GM18517 (cell line): ENCODE results near the gene DOHH.
A peak's percentile ranks its signal among the peaks of the same experiment; 100 is the strongest.

Experiments used
- ATAC-seq: cut with Tn5 transposase; IDR thresholded peaks from one replicate; pipeline ENCODE4 v1.9.1; 2021; ENCODE audit warnings: mild to moderate bottlenecking, moderate library complexity; ENCODE audit not compliant: unreplicated experiment

Gene DOHH

GRCh38 chr19:3505598-3506383 is 5.3 kb upstream of the DOHH start, which contains the start of gene FZR1:
FZR1 (plus strand) TSS chr19:3506311; CDS start chr19:3522990, 16,679 bp downstream.
- ATAC-seq, result peak; percentile 68

GRCh38 chr19:3504735-3505134 is 4.3 kb upstream of the DOHH start:
- ATAC-seq, result no peak

GRCh38 chr19:3503036-3503572 is 2.6 kb upstream of the DOHH start:
- ATAC-seq, result no peak

DNA sequence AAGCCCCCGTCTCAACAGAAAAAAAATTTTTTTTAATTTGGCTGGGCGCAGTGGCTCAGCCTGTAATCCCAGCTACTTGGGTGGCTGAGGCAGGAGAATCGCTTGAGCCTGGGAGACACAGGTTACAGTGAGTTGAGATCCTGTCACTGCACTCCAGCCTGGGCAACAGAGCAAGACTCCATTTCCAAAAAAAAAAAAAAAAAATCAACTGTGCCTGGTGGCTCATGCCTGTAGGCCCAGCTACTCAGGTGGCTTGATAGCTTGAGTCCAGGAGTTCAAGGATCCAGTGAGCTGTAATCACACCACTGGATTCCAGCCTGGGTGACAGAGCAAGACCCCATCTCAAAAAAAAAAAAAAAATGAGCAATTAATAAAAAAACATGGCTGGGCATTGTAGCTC is 1.3 kb upstream of the DOHH start:
- ATAC-seq, result no peak

- ATAC-seq, result no peak
Observed at GRCh38 chr19:3499738-3500428, 591 bp downstream of the DOHH start.

DNA sequence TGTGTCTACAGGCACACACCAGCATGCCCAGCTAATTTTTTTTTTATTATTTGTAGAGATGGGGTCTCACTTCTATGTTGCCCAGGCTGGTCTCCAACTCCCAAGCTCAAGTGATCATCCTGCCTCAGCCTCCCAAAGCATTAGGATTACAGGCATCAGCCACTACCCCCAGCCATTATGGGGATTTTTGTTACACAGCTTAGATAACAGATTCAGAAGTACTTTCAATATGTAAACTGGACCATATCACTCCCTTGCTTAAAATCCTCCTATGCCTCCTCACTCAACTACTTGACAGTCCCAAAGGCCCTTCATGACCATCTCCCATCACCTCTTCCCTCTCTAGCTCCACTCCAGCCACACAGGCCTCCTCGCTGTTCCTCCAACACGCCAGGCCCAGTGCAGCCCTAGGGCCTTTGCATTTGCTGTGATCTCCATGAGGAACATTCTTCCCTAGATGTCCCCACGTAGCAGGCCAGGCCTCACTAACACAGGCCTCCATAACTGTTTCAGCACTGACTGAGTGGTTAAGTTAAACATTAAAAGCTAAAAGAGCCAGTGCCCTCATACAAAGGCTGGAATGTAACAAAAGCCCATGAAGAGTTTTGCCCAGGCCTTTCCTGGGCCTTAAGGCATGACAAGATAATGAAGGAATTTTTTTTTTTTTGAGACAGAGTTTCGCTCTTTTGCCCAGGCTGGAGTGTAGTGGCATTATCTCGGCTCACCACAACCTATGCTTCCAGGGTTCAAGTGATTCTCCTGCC is 2.5 kb downstream of the DOHH start:
- ATAC-seq, result no peak

- ATAC-seq, result no peak
Observed at GRCh38 chr19:3496392-3497273, 3.8 kb downstream of the DOHH start.

DNA sequence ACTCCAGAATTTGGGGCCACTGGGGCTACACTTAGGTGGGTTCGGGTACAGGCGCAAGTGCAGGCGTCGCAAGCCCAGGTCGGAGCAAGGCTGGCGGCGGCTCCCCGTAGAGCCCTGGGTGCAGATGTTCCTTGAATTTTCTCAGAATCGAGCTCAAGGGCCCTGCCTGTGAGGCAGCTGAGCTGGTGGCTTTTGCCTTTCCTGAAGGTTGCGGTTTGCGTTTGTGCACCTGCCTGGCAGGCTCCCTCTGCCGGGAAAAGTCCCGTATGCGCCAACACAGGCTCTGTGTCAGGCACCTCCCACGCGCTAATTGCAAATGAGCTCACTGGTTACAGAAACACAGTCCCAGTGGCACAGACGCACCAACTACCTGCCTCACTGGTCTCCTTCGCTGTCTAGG is 5.9 kb downstream of the DOHH start:
- no peak for ATAC-seq

- no peak for ATAC-seq
Observed at GRCh38 chr19:3494051-3494450, 6.4 kb downstream of the DOHH start.

DNA sequence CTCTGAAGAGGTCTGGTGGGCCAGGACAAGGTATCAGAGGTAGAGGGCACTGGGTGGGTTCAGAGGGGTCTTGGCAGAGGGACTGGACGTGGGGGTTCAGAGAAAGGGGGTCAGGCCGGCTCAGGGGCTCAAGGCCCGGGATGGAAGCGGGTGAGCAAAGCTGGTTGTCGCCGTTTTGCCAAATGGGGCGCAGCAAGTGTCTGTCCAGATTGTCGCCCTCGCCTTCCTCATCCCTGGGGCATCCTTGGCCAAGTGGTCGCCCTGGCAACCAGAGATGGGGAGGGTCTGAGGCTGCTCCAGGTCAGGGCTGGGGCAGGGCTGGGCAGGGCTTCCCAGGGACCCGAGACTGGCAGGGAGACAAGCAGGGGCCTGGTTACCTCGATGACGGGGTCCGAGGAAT is 6.8 kb downstream of the DOHH start:
- no peak for ATAC-seq

DNA sequence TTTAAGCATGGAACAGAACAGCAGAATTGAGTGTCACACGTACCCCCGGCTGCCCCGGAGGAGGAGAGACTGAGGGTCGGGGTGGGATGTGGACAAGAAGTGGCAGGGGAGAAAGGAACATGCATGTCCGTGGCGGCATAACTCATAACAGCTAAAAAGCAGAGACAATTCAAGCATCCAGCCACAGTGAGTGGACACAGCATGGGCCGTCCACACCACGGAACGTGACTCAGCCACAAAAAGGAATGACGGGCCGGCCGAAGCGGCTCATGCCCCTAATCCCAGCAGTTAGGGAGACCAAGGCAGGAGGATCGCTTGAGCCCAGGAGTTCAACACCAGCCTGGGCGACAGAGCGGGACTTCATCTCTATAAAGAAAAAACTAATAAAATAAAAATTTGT is 7.6 kb downstream of the DOHH start:
- no peak for ATAC-seq

- no peak for ATAC-seq
Observed at GRCh38 chr19:3492131-3492839, 8.2 kb downstream of the DOHH start.

- no peak for ATAC-seq
Observed at GRCh38 chr19:3491396-3492119, 8.9 kb downstream of the DOHH start.

DNA sequence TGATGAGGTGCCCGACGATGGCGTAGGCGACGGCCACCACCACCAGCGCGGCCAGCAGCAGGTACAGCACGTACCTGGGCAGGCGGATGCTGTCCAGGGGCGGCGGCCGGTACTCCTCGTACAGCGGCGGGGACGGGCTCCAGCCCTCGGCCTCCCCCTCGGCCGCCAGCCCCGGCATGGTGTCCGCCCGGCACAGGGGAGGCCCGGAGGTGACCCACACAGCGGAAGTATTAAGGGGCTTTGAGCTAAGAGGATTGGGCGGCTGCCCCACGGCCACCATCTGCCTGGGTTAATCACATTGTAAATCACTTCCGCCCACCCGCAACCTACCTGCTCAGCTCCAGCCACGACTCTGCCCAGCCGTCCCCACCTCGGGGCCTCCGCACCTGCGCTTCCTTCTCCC is 17.2 kb downstream of the DOHH start, which contains the start of gene SMIM44:
TSS of gene SMIM44 (minus strand) at position 216 of the 403 bp plus-strand sequence. CDS start at position 178, 38 bp downstream.
- ATAC-seq, result no peak

DNA sequence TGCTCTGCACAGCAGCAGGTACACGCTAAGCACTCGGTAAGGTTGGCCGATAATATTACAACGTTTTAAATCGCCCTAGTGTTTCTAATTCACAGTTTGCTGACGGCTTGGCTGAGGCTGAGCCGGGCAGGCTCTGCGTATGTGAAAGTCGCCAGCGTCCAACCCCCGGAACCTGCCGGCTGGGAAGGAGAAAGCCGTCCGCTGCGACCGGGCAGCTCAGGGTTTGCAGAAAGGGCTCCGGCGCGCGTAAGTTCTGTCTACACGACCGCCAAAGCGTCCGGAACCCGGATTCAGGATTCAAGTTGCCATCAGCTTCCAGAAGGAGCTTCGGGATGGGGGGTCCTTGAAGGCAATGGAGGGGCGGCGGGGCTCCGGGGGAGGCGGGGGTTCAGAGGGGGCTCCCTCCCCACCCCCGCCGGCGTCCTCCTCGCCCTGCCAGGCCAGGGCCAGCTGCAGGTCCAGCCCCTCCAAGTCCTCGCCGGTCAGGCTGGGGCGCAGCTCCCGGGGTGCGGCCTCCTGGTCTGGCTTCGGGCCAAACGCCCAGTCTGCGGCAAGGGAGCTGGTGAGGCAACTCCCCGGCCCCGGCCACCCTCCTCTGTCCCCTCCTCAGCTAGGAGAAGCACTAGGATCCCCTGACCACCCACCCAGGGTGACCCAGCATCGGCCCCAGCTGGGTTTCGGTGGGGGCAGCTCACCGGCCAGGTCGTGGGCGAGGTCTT is 17.8 kb downstream of the DOHH start:
- ATAC-seq, result no peak

DNA sequence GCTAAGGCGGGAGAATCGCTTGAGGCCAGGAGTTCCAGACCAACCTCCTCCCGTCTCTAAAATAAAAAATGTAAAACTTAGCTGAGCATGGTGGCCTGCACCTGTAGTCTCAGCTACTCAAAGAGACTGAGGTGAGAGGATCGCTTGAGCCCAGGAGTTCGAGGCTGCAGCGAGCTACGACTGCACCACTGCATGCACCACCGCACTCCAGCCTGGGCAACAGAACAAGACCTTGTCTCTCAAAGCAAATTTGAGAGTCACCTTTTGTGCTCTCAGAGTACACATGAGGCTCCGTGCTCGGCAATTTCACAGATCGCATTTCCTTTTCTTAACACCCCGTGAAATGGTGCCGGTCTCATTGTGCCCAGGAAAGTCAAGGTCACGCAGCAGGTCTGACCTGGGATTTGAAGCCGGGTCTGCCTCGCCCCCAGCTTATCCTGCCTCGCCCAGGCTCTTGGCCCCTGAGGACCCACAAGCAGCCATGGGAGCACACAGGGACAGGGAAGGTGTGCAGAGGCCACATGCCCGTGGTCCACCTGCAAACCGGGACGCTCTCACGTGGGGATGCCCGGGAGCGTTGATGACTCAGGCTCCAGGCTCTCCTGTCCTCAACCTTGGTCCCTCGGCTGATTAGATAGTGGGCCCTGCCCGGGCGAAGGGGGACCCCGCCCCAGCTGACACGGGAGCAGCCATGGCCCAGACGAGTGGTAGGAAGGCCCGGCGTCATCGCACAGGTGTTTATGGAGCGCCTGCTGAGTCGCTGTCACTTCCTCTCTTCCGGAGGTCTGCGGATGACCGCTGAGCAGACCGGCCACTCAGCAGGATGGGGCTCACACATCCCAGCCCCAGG is 19.0 kb downstream of the DOHH start:
- no peak for ATAC-seq

DNA sequence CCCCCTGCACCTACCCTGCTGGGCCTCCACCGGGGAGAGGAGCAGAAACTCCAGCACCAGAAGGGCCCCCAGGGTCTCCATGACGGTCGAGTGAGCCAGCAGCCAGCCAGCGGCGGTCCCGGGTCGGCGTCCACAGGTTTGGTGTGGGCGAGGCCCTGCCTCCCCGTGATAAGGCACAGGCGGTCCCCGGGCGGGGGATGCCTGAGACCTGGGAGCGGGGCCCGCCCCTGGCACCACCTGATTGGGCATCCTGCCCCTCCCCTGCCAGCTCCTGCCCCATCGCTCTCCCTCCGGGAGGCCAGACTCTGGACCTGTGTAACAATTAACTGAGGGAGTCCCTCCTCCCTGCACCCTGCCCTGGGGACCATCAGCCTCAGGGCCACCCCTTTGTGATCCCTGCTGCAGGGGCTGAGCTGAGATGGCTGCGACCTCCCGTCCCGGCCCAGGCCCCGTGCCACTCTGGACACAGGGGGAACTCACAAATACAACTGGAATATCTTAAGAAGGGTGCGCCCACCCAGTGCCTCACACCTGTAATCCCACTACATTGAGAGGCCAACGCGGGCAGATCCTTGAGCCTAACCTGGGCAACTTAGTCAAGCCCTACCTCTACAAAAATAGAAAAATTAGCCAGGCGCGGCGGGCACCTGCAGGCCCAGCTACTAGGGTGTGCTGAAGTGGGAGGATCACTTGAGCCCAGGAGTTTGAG is 19.9 kb downstream of the DOHH start, which contains the start of gene SMIM24:
TSS of gene SMIM24 (minus strand) at position 143 of the 709 bp plus-strand sequence. CDS start at position 81, 62 bp downstream.
- no peak for ATAC-seq
